HG03135 (cell line): ENCODE data around the gene DRAXIN.

Experiments
- ATAC-seq: cut with Tn5 transposase; IDR thresholded peaks from one replicate; pipeline ENCODE4 v1.9.1; 2021; ENCODE audit warnings: mild to moderate bottlenecking, moderate library complexity; ENCODE audit not compliant: unreplicated experiment

DRAXIN gene

GRCh38 chr1:11757047-11757446 lies 65.5 kb downstream of the DRAXIN start:
- ATAC-seq: no peak

GRCh38 chr1:11759791-11760190 lies 68.3 kb downstream of the DRAXIN start:
- no peak for ATAC-seq

DNA sequence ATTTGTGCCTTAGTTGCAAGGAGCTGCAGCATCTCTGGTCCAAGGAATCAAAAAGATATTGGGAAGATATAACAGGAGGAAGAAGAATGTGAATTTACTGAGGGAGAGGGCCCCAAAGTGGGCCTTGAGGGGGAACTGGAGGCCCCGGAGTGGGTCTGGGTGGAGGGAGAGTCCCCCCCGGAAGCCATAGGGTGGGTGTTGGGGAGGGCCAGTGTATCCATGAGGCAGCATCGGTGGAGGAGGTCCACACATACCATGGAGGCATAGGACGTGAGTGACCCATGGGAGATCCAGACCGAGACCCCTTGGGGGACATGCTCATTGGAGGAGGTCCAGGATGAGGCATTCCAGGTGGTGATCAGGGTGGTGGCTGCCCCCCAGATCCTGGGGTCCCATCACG lies 69.8 kb downstream of the DRAXIN start:
- no peak for ATAC-seq

DNA sequence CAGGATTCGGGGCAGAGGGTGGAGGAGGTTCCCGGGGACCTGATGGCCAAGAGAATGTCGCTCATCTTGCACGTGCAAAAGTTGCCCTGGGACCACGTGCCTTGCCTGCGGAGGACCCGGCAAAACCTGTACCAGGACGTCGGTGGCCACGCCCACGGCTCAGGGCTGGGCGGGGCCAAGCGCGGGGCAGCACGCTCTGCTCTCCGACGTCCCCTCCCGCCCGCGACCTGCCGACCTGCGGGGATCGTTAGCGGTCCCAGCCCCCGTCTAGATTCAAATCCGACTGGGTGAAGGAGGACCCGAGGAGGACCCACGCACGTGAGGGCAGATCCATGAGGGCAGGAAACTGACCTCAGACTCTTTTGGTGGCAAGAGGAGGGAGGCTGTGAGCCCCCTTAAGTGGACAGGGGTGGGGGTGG lies 70.5 kb downstream of the DRAXIN start, which contains the start of gene C1orf167:
C1orf167 (plus strand) TSS at position 206 of the 419 bp plus-strand sequence. CDS start 2,208 bp downstream, outside the sequence.
- no peak for ATAC-seq

DNA sequence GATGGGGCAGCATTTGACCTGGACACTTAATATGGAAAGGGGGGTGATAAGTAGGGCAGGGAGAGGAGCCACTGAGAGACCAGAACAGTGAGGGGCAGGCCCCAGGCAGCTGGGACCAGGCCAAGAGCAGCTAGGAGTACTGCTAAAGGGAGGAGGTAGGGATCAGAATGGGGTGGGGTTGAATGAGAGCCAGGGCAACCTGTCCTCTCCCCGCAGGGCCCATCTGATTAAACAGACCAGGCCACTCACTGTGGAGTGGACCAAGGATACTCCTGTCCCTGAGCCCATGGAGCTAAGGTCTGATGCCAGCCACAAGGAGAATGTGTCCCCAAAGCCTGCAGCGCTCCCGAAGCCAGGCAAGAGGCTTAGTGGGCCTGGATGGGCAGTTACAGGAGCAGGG lies 72.6 kb downstream of the DRAXIN start:
- ATAC-seq: no peak

GRCh38 chr1:11764519-11764918 lies 73.0 kb downstream of the DRAXIN start:
- no peak for ATAC-seq

DNA sequence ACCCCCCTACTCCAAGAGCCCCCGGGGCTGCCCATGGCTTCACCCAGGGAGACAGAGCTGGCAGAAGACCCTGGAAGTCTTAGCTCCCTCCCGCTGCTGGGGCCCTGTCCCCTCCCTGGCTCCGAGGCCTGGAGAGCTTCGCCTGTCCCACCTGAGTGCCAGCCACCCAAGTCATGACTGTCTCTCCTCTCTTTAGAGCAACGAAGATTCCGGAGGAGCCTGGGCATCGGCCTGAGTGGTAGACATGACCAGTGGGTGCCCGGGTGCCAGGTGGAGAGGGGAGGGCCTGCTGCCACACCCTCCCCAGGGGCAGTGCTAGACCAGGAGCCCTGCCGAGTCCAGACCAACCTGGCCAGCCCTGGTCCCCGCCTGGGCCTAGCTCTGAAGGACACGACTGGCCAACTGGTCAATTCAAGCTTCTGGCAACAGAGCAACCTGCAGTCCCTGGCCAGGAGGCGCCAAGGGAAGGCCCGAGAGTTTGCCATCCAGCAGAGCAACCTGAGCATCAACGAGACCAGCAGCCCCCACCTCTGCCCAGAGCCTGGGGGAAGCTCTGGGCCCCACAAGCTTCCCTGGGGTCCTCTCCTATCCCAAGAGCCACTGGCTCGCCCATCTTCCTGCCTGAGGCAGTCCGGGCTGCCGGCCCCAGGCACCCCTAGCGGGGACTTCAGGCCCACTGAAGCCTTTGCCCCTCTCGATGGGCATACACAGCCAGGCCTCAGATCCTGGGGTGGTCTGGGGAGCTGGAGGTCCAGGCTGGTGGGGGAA lies 74.3 kb downstream of the DRAXIN start:
- no peak for ATAC-seq

DNA sequence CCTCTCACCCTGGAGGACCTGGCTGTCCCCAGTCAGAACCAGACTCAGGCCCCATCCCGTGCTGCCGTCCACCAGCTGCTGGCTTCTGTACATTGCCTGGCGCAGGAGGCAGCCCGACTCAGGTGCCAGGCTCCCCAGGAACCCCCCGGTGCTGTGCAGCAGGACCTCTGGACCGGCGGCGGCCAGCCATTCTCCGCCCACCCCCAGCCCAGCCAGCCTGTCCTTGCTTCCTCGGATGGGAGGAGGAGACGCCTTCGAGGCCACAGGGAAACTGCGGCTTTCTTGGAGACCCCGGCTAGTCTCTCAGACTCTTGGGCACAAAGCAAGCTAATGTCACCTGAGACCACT lies 74.9 kb downstream of the DRAXIN start:
- ATAC-seq: no peak

GRCh38 chr1:11767922-11768704 lies 76.6 kb downstream of the DRAXIN start:
- ATAC-seq: no peak

DNA sequence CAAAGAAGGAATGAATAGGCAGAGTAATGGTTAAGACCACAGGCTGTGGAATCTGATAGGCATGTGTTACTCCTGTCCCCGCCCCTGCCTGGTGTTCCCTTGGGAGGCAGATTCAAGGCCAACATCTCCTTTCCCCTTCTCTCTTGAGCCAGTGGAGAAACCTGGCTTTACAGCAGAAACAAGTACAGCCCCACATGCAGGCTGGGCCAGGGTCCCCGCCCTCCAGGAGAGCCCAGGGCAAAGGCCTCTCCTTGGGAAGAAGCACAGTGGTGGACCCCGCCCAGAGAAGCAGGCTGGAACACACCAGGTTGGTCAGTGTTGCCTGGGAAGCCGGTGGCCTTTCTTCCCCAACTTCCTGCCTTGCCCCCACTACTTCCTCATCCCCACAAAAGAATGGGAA lies 77.3 kb downstream of the DRAXIN start:
- ATAC-seq: no peak

GRCh38 chr1:11769274-11769673 lies 77.8 kb downstream of the DRAXIN start:
- no peak for ATAC-seq

DNA sequence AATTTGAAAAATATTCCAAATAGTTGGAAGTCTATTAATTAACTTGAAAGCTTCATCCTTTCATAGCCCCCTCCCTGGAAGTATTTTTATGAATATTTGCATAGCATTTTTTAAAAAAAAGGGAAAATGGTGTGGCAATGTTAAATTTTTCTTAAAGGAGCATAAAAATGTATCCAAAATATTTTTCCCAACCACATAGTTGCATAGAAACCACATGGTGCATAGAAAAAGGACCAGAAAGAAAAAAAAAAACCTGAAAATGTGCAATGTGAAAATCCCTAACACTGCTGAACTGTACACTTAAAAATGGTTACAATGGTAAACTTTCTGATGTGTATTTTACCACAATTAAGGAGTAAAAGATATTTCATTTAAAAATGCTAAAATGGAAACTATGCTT lies 78.5 kb downstream of the DRAXIN start:
- ATAC-seq: no peak

DNA sequence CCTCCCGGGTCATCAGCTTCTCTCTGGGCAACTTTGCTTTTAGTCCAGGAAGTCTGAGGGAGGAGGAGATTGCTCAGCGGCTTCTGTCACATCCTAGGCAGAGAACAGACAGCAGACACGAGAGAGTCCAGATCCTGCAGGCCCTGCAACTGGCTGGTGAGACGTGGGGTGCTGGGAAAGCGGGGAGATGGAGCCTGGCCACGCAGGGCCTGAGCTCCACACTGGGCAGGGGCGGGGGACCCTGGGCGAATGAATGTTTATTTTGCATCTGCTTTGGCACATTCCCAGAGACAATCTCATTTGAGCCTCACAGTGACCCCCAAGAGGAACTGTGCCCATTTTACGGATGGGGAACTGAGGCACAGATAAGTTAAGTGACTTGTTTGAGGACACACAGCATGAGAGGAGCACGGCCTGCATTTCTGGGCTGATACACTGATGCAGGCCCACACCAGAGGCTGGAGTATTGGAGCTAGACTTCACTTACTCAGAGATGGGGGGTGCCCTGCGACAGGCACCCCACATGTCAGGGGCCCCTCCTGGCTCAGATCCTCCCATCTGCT lies 80.1 kb downstream of the DRAXIN start:
- ATAC-seq: no peak

DNA sequence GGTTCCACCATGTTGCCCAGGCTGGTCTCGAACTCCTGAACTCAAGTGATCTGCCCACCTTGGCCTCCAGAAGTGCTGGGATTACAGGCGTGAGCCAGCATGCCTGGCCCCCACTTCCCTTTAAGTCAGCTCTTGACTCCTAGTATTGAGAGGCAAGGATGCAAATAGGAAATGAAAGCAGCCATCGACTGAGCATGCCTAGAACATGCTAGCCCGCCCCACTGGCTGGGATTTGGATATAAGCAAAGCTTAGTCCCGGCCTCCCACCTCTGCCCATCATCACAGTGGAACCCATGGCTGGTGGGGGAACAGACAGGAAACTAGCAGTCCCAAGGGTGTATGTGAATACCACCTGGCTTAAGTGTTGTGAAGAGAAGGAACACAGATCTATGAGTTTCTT lies 80.9 kb downstream of the DRAXIN start:
- ATAC-seq: no peak

DNA sequence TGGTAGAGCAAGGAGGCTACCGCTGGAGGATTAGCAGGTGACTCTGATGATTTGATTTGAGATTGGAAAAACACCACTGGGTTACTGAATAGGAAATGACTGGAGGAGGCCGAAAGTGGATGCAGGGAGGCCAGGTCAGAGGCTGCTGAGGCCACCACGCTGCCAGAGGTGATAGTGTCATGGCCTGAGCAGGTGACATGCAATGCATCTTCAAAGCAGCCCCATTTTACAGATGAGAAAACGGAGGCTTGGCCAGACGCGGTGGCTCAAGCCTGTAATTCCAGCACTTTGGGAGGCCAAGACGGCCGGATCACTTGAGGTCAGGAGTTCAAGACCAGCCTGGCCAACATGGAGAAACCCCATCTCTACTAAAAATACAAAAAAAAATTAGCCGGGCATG lies 83.2 kb downstream of the DRAXIN start:
- ATAC-seq: no peak
